ENCODE data around the gene AKT3.

- TF ChIP-seq CTCF (IDR thresholded peaks at IDR 0.05) (no peak), POLR2A (IDR thresholded peaks at IDR 0.05) (no peak), POLR2AphosphoS5 (IDR thresholded peaks at IDR 0.05) (no peak)
These were observed 244.4 kb downstream of the AKT3 start for GRCh38 chr1:243605604-243606003.

Data from upper lobe of left lung (tissue), 4 donors.